ENCODE results near the gene SH3BGRL2.

Gene SH3BGRL2

GRCh38 chr6:79669766-79670165 is 38.6 kb downstream of the SH3BGRL2 start:
- ChIA-PET CTCF (interaction anchor here (0.6 to 1.6 kb wide), 3 partner anchors 100 to 1835 kb away, joined by 3 to 8 read pairs (median 5); no protein-coding TSS in a partner anchor), POLR2A (no interaction called here)

More at GRCh38 chr6:79669766-79670165, 38.6 kb downstream of the SH3BGRL2 start:
- TF ChIP-seq ZNF791 (tag by site-specific recombination; IDR thresholded peaks at IDR 0.05), result no peak
- TF ChIP-seq TRIM28 (IDR thresholded peaks at IDR 0.05; ENCODE audit: borderline replicate concordance, low read length), result no peak
- TF ChIP-seq ZNF354C (tag by site-specific recombination; IDR thresholded peaks at IDR 0.05; ENCODE audit: borderline replicate concordance, low read depth), result no peak
- TF ChIP-seq ZSCAN18 (tag by site-specific recombination; IDR thresholded peaks at IDR 0.05), result no peak
- no peak for TF ChIP-seq ZNF548 (tag by site-specific recombination; IDR thresholded peaks at IDR 0.05)
- TF ChIP-seq ZNF623 (tag by site-specific recombination; IDR thresholded peaks at IDR 0.05), result no peak
- no peak for TF ChIP-seq ZNF701 (tag by site-specific recombination; IDR thresholded peaks at IDR 0.05)
- no peak for TF ChIP-seq ZNF747 (tag by site-specific recombination; IDR thresholded peaks at IDR 0.05)
- TF ChIP-seq ZNF76 (tag by site-specific recombination; IDR thresholded peaks at IDR 0.05; ENCODE audit: borderline replicate concordance, low read depth), result no peak
- TF ChIP-seq TSHZ1 (tag by site-specific recombination; IDR thresholded peaks at IDR 0.05; ENCODE audit: borderline replicate concordance), result no peak
- TF ChIP-seq WT1 (tag by site-specific recombination; IDR thresholded peaks at IDR 0.05), result no peak
- TF ChIP-seq ZNF169 (tag by site-specific recombination; IDR thresholded peaks at IDR 0.05), result no peak
- no peak for TF ChIP-seq ZFP3 (tag by site-specific recombination; IDR thresholded peaks at IDR 0.05; ENCODE audit: low read depth)
- no peak for TF ChIP-seq PRDM2 (tag by site-specific recombination; IDR thresholded peaks at IDR 0.05; ENCODE audit: borderline replicate concordance)
- no peak for TF ChIP-seq GLIS1 (tag by site-specific recombination; IDR thresholded peaks at IDR 0.05)
- no peak for TF ChIP-seq GLIS2 (tag by site-specific recombination; IDR thresholded peaks at IDR 0.05)
- no peak for TF ChIP-seq ZNF121 (tag by site-specific recombination; IDR thresholded peaks at IDR 0.05)
- no peak for TF ChIP-seq ZBTB1 (tag by site-specific recombination; IDR thresholded peaks at IDR 0.05)
- Histone ChIP-seq H3K36me3 (ENCODE audit: control insufficient read depth in 2 of 2, insufficient read depth in 1 of 2, low read length in 2 of 2) (peaks cover 0 to 3% of the 10 kb centered on the region in 2 experiments; a peak in 1 of 3 replicates), H3K4me3 (ENCODE audit: low read depth, low read length) (no peak overlapping the region), H3K9me3 (ENCODE audit: control insufficient read depth, insufficient read depth, low read depth, low read length) (no peaks in the 10 kb centered on the region), H3K4me1 (ENCODE audit: control insufficient read depth, insufficient read depth, low read length) (no peaks in the 10 kb centered on the region; the same call in 1 of the 2 replicates), H3K27ac (ENCODE audit: extremely low read depth, low read depth, low read length) (no peak overlapping the region)
